ENCODE data around the gene CRB3.

Gene CRB3

DNA sequence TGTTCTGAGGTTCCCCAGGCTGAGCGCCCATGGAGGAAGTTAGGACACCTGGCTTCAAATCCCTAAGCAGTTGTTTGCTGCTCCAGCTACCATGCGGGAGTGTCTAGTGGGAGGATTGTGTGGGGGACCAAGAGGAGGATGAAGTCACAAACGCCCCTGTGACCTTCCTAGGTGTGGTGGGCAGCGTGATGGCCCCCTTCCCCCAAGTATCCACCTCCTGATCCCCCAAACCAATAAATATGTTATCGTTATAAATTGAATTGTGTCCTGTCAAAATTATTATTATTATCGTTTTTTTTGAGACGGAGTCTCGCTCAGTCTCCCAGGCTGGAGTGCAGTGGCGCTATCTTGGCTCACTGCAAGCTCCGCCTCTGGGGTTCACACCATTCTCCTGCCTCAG, 30.4 kb upstream of the CRB3 start, which contains the start of gene SLC25A41:
Gene SLC25A41, minus strand, starts transcription at position 101 of the 400 bp plus-strand sequence. Its CDS starts 70 bp downstream, at position 31.
- no peak for DNase-seq

DNA sequence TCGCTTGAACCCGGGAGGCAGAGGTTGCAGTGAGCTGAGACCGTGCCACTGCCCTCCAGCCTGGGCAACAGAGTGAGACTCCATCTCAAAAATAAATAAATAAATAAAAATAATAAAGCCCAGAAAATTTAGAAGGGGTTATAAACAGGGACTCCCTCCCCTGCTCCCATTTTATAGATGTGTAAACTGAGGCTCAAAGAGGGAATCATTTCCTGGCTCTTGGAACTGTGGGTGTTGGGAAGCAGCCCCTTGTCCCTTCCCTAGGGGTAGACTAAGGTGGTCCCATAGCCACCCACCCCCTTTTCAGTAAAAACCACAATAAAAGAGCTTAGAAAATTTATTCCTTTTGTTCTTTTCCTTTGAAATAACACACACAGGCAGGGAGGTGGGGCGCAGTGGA, 24.3 kb upstream of the CRB3 start:
- no peak for DNase-seq

DNA sequence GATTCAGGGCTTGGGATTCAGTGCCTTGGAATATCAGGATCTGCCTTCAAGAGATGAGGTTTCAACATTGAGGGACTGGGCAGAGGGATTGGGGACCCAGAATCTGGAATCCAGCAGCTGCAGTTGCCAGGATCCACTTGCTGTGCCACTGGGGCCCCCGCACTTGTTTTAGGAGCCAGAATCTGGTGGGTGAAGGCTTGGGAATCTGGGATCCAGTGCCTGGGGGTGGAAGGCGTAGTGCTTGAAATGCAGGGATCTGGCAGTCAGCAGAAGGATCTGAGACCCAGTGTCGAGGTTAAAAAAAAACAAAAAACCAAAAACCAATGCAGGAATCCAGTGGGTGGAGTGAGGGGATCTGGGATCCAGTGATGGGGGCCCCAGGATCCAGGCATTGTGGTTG, 23.2 kb upstream of the CRB3 start:
- no peak for DNase-seq

DNA sequence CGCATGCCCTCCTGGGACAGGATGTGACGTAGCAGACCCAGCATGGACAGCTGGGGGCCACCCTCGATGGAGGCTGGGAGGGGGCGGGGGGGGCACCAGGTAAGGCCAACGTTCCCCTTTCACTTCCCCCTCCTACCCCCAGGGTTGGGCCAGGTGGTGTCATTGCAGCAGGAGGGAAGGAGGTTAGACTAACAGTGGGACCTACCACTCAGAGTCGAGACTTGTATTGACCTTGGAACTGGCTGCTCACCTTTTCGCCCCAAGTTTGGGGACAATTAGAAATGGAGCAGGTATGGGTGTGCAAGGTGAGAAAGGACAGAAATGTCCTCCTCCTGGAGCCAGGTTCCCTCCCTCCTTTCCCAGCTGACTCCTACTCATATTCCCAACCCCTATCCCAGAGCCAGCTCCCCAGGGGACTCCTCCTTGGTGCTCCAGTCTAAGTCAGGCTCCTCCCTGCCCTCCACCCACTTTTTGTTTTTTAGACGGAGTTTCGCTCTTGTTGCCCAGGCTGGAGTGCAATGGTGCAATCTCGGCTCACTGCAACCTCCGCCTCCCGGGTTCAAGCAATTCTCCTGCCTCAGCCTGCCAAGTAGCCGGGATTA, 21.9 kb upstream of the CRB3 start:
- no peak for DNase-seq

DNA sequence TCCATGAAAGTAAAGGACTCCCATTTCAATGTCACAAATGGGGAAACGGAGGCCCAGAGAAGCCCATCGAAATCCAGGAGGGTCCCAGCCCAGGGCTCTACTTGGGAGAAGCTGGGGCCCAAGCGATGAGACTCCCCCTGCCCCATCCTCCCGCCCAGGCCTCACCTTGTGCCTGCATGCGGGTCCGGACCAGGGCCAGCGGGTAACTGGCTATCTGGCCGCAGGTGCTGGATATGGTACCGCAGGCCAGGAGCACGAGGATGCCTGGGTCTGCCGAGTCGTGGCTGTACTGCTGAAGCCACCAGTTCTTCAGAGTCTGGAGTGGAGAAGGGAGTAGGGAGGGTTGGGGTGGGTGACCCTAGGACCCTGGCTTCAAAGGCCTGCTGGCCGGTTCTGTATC, 20.1 kb upstream of the CRB3 start:
- DNase-seq, result no peak

DNA sequence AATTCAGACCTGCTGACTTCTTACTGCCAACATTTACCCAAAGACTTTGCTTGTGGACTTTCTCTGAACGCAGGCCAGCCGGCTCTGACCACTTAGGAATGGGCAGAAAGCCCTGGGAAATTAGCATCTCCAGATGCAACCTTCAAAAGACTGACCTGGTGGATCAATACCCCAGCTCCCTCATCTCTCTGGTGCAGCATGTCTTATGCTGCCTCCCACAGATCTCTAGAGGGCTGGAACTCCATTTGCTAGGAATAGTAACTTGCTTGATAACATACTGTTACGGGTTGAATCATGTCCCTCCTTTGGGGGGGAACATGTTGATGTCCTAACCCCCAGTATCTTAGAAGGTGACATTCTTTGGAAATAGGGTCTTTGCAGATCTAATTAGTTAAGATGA, 17.6 kb upstream of the CRB3 start:
- DNase-seq, result no peak

DNA sequence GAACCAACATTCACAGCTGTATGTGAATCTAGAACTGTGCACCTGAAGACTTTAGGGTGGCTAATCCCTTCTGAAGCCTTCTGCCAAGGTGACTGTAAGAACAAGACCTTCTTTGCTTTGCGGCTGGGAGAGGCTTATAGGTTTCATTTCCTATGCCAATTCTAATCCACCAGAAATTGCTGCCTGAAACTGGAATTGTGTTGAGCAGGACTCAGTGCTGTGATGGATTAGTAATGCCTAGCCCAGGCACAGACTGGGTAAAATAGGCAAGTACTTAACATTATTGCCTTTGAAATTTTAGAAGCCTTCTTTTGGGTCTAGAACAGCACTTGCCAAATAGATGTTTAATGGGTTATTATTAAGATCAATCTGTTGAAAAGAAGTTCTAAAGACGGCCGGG, 16.0 kb upstream of the CRB3 start:
- no peak for DNase-seq

DNA sequence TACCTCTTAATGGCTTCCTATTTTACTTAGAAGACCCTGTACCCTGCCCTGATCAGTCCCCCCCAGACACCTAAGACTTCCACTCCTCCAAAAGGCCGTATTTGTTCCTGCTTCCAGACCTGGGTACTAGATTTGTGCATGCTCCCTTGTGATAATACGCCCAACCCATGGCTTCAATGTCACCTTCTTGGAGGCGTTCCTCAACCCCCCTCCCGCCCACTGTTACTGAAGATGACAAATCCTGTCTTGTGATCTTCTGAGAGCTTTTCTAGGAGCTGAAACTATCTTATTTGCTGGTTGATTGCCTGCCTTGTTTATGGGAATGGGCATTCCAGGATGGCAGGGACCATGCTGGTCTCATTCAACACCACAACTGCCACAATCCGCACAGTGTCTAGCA, 13.9 kb upstream of the CRB3 start:
- DNase-seq, result no peak

DNA sequence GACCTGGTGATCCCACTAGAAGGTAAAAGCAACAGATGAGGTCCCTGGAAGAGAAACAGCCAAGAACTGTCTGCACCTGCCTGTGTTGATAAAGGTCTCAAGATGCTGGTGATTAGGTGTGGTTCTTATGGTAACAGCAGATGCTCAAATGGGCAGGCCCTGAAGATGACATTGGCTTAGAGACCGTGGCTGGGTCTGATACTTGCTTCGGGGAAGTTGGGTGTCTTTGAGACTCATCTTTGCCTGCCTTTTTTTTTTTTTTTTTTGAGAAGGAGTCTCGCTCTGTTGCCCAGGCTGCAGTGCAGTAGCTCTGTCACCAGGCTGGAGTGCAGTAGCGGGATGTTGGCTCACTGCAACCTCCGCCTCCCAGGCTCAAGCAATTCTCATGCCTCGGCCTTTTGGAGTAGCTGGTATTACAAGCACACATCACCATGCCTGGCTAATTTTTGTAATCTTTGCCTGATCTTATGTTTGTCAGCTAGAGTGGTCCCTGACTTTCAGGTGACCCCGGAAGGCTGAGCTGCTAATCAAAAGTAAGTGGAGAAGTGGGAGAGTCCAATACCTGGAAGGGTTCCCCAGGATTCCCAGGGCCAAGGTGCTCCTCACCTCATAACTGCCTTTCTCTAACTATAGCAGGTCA, 12.4 kb upstream of the CRB3 start:
- DNase-seq, result no peak

DNA sequence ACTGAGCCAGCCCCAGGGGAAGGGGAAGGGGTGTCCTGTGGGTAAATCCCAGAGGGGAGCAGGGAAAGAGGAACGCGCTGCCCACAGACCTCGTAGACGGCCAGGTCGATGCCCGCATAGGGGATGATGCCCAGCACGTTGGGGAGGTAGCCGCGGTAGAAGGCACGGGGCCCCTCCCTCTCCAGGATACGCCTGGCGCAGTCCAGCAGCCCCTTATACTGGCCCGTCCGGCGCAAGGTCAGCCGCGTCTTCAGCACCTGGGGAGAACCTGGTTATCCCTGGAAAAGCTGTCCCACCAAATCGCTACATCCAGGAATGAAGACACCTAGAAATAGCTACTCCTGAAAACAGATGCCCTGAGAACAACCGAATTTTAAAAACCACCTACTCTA, 11.9 kb upstream of the CRB3 start:
- DNase-seq, result no peak

DNA sequence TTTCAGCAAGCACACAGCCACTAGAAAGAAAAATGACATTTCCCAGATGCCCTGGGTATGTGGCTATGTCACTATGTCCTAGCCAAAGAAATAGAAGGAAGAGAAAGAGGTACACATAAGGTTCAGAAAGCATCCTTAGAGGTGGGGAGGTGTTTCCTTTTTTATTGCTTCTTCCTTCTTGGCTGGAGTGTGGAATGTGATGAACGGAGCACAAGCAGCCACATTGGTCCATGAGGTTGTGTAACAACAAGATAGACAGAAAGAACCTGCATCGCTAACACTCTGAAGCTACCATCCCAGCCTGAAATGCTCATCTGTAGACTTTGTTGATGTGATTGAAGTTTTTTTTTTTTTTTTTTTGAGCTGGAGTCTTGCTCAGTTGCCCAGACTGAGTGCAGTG, 11.2 kb upstream of the CRB3 start:
- no peak for DNase-seq

DNA sequence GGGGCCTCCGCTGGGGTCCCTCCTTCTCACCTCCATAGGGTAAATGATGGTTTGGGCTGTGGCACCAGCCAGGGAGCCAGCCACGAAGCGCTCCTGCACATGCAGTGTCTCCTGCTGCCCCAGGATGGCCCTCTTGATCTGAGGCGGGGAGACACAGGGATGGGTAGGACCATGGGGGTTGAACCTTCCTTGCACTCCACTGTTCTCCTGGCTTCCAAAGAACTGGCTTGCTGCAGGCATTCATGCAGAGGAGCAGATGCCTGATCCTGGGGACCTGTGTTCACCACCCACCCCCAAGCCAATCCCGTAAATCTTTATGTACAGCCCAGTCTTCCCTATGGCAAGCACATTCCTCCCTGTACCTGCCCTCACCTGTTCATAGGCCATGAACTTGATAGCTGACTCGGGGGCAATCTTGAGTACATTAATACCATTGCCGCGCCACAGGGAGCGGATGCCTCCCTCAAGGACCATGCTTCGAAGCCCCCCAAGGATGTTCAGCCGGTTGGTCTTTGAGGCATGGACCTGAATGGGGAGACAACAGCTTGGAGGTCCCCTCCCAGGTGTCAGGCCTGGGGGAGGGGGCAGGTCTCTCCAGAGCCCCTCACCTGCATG, 10.0 kb upstream of the CRB3 start:
- no peak for DNase-seq

DNA sequence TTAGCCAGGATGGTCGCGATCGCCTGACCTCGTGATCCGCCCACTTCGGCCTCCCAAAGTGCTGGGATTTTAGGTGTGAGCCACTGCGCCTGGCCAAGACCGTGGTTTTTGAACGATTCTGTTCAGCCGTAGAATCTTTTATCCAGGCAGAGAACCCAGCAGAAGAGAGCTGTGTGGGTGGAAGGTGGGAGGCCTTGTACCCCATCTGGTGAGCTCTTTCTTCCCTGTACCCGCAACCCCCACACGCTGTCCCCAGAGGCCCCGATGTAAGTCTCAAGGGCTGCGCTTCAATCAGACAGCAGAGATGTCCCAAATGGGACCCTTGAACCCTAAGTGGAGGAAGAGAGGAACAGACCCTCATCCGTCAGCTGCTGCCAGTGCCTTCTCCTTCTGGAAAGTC, 8.1 kb upstream of the CRB3 start:
- DNase-seq, result no peak

DNA sequence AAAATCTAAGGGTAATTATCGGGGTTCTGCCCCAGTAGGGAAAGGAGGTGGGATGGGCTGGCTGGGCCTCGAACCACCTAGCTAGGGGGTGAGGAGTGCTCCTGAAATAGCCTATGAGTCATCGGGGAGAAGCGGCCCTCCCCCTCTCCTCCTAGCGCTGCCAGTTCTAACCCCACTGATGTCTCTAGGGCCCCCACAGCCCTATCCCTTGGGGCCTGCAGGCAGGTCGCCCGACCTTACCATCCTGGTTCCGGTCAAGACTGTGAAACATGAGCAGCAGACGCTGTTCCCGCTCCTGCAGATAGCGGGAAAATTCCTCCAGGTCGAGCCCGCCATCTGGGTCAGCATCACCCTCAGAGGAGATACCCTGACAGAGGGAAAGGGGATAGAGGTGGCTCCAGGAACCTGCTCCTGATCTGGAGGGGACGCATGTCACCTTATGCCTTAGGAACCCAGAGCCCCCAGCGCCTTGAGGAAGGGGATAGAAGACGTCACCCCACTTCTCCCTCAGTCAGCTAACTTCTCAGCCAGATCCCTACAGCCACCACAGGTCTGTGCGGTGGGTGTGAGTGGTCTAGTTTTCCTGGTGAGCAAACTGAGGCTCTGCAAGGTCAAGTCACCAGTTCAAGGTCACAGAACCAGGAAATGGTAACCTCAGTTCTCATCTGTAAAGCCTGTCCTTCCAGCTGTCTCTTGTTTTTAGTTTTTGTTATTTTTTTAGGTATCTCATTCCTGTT, 5.9 kb upstream of the CRB3 start:
- no peak for DNase-seq

DNA sequence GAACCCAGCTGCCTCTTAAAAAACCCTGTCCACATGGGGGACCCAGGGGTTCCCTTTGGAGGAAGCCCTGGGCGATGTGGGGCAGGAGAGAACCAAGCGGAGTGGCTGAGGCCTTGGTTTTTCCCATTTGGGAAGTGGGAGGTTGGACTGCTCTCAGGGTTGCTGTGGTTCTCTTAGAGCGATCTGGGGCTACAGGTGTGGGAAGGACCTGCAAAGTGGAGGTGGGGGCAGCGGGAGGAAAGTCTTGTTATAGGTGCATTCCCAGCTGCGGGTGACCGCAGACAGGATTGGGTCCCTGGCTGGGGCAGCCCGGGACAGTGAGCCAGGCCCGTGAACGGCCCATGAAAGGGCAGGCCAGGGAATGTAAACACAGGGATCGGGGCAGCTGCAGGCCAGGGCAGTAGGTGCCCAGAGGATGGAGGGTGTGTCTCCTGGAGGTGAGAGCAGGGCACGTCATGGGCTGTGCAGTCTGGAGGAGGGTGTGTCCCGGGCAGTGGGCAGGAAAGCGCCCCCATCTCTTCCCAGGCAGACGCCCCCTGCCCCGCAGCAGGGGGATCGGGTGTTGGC, 5.3 kb upstream of the CRB3 start:
- DNase-seq, result no peak

DNA sequence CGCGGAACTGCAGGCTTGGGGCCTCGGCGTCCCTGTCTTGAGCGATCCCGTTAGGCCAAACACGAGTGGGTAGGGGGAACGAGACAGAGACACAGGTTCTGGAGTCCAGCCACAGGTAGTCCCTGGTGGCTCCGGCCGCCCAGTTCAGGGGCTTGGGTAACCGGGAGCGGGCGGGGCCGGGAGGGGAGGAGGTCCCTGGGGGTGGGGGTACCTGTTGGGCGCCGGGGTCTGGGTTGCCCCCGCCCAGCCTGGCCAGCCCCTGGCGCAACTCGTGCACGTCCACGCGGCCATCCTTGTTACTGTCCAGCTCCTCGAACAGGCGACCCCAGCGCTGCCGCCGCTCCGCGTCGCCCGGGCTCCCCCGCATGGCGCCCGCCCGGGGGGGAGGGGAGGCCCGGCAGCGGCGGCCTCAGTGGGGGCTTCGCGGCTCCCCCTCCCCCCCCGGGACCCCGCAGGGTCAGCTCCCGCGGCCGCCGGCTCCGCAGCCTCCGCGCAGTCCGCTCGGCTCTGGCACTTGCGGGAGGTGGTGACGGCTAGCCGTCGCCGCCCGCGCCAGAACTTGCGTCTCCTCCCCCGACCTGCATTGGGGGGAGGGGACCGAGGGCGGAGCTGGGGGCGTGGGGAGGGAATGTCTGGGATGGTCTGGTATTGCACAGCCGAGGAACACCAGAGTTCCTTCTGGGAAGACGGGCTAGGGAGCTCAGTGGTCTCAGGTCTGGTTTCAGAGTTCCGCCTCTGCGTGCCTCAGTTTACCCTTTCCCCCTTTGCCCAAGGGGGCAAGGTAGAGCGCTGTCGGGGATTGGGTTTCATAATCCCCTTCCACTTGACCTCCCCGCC, 4.6 kb upstream of the CRB3 start, which contains the start of gene SLC25A23:
Gene SLC25A23, minus strand, starts transcription at position 531 of the 837 bp plus-strand sequence. Its CDS starts 164 bp downstream, at position 367.
- peak; percentile 70 for DNase-seq

DNA sequence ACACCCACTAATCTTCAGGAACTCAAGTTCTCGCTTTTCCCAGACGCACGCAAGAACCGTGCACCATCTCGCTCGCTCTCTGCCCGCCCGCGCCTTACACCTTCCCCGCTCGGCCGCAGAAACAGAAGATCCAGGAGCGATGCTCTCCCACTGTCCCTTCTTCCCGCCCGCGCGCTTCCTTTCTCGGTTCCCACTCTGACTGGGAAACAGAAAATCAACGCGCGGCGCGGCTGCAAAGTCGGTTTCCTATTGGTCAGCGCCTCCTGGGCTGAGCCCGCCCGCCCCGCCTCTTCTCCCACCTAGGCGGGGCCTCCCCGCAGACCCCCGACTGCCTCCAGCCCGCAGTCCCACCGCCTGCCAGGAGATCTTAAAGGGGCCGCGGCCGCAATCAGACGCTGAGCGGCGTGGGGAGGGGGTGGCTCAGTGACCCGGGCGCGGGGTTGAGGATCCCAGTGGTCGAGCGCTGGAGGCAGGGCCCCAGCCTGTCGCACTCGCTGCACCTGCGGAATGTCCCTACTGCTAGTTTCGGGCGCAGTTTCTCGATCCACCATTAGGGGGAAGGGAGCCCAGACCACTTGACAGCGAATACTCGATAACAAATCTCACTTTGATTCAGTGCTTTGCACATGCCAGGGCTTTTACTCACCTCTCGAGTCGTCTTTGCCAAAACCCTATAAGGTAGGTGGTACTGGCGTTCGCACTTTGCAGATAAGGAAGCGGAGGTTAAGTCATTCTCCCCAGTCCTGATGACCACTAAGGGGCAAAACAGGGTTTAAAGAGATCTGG, 3.8 kb upstream of the CRB3 start:
- DNase-seq, result peak; percentile 98

DNA sequence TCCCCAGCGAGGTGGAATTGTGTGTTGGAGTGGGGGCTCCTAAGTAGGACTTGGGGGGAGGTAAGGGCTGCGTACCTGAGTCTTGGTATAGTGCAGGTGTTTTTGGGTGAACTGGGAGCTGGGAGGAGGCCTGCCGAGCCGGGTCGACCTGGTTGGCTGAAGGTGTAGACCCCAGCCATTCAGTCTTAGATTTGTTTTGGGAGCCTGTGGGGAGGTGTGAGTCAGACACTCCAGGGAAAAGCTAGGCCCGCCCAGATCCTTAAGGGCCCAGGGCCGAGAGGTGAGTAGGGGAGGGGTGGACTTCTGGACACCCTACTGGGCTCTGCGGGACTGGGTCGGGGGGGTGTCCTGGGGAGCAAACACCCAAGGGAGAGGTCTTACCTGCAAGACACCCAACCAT, 935 bp downstream of the CRB3 start:
- no peak for DNase-seq

DNA sequence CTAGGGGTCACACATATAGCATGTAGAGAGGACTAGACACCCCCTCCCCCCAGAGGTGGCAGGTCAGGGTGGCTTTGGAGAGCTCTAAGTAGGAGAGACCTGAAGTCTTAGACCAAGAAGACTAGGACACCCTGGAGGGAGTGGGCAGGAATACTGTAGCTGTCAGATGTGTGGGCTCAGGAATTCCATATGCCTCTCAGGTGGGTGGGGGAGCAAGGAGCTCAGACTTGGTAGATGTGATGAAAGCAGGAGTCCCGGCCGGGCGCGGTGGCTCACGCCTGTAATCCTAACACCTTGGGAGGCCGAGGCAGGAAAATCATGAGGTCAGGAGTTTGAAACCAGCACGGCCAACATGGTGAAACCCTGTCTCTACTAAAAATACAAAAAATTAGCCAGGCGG, 1.6 kb downstream of the CRB3 start:
- DNase-seq, result no peak

DNA sequence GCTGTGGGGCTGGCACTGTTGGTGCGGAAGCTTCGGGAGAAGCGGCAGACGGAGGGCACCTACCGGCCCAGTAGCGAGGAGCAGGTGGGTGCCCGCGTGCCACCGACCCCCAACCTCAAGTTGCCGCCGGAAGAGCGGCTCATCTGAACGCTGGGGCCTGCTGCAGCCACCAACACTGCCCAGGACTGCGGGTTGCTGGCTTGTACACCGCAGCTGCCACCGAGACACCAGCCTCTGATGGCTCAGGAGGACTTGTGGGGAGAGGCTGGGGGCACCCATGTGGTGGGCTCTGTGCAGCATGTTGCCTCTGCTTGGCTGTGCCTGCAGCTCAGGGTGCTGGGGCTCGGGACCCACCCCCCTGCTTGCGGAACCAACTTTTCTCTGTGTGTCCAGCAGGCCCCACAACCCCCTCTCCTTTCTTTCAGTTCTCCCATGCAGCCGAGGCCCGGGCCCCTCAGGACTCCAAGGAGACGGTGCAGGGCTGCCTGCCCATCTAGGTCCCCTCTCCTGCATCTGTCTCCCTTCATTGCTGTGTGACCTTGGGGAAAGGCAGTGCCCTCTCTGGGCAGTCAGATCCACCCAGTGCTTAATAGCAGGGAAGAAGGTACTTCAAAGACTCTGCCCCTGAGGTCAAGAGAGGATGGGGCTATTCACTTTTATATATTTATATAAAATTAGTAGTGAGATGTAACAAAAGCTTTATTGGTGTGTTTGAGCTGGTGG, 2.6 kb downstream of the CRB3 start:
- DNase-seq, result no peak

DNA sequence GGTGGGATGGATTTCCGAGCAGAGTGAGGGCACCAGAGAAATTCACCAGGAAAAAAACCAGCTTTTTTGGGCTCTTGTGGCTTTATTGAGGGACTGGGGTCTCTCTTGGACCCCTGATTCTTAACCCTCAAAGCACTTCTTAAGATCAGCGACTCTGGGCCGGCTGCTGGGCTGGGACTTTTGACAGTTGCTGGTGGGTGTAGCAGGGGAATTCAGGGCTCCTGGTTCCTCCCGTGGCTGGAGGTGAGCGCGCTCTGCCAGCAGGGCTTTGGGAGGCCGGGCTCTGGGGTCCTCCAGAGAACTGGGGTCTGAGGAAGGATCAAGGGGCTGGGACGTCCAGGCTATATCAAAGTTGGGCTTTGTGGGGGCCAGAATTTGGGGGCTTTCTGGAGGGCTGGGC, 3.3 kb downstream of the CRB3 start:
- no peak for DNase-seq
